ENCODE data around the gene CTU2.

GRCh38 chr16:88701581-88702370 is 4.5 kb upstream of the CTU2 start:
- TF ChIP-seq CTCF (IDR thresholded peaks at IDR 0.05) (no peak), EZH2 (IDR thresholded peaks at IDR 0.05; ENCODE audit: borderline replicate concordance, insufficient read depth, low read depth, low read length, poor library complexity, severe bottlenecking) (no peak)
